Body of pancreas (tissue), 4 donors: ENCODE measurements around the gene MYOM1.

Experiments used
- CTCF ChIP-seq, 7 experiments: fragments of 450-650 bp in 4 of 7; fragments of 200-600 bp in 3 of 7; sonication (generic) in 3 of 7; IDR thresholded peaks; one replicate each; pipeline ENCODE4 v1.5.1; 2016 to 2019; ENCODE audit warnings: antibody characterized with exemption in 7 of 7
- POLR2A ChIP-seq, 3 donors: fragments of 450-650 bp; IDR thresholded peaks; one replicate each; pipeline ENCODE4 v1.6.1; 2016; ENCODE audit warnings: antibody characterized with exemption in 3 of 3, mild to moderate bottlenecking in 2 of 3

- no peak for TF ChIP-seq CTCF (IDR thresholded peaks at IDR 0.05)
- no peak for TF ChIP-seq POLR2A (IDR thresholded peaks at IDR 0.05)
Measured at GRCh38 chr18:3162181-3162580, 57.6 kb downstream of the MYOM1 start.
